Thyroid gland (tissue), 4 donors: ENCODE measurements around the gene UBN1.

Source experiments
- CTCF ChIP-seq, 6 experiments: fragments of 200-600 bp in 3 of 6; fragments of 450-650 bp in 3 of 6; sonication (generic) in 3 of 6; IDR thresholded peaks; one replicate each; pipeline ENCODE4 v1.5.1; 2016 to 2019; ENCODE audit warnings: antibody characterized with exemption in 6 of 6, mild to moderate bottlenecking in 2 of 6, inconsistent platforms in 1 of 6, moderate library complexity in 1 of 6
- POLR2A ChIP-seq, 2 donors: fragments of 450-650 bp; IDR thresholded peaks; one replicate each; pipeline ENCODE4 v1.6.1; 2017; ENCODE audit warnings: antibody characterized with exemption in 2 of 2, mild to moderate bottlenecking in 2 of 2, moderate library complexity in 1 of 2

DNA sequence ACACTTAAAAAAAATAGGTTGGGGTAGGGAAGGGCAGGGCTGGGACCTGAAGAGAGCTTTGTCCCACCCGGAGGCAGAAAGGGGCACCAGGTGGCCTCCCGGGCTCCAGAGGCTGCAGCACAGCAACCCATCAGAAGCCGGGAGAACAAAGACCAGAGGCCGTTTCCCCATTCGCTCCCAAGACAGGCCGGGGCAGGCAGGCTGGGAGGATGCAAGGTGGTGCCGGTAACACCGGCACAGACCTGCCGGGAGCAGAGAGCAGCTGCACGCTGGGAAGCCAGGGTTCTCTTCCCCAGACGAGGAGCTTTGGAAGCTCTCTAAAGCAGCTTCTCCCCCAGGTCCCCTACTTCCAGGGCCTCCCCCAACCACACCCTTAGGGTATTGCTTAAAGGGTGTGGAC, 84.1 kb downstream of the UBN1 start:
- no peak for TF ChIP-seq CTCF (IDR thresholded peaks at IDR 0.05)
- no peak for TF ChIP-seq POLR2A (IDR thresholded peaks at IDR 0.05)
